ENCODE data around the gene MPDU1.

DNA sequence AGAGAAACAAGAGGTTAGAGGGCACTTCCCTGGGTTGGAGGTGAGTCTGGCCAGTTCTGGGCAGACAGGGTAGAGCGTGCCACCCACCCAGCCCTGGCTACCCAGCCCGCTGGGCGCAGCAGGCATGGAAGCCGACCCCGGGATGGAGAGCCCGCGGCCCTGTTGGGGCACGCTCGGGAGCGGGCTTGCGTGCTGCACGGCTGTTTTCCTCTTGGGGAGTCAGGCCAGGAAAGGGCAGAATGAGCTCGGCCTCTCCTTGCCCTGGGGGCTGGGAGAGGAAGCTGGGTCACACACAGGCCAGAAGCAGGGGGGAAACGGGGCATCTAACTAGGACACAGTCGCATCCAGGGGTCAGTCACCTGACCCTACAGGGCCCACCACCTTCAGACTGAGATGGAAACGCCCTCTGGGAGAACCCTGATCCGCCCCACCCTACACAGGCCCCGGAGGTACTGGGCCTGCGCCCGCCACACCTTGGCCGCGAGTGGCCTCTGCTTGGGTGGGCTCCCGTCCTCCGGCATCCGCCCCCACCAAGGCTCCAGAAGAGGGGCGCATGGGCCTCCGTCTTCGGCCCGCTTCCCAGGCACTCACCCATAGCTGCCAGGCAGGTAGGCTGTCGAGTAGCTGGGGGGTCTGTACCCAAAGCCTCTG is 5.0 kb downstream of the MPDU1 start:
- TF ChIP-seq CBFB (IDR thresholded peaks at IDR 0.05; ENCODE audit: low read depth) (no peak), CEBPB (IDR thresholded peaks at IDR 0.05; ENCODE audit: borderline replicate concordance in 1 of 2, low read depth in 2 of 2, low read length in 2 of 2) (no peak), EP300 (IDR thresholded peaks at IDR 0.05; ENCODE audit: borderline replicate concordance in 1 of 2, control insufficient read depth in 1 of 2, low read depth in 2 of 2, low read length in 2 of 2) (no peak), POLR2A (IDR thresholded peaks at IDR 0.05; ENCODE audit: low read depth, low read length) (no peak; the same call in 1 of the 2 replicates), MXI1 (IDR thresholded peaks at IDR 0.05; ENCODE audit: low read depth, low read length) (no peak)
- TF ChIP-seq, protein P1, sequence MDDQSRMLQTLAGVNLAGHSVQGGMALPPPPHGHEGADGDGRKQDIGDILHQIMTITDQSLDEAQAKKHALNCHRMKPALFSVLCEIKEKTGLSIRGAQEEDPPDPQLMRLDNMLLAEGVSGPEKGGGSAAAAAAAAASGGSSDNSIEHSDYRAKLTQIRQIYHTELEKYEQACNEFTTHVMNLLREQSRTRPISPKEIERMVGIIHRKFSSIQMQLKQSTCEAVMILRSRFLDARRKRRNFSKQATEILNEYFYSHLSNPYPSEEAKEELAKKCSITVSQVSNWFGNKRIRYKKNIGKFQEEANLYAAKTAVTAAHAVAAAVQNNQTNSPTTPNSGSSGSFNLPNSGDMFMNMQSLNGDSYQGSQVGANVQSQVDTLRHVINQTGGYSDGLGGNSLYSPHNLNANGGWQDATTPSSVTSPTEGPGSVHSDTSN (IDR thresholded peaks at IDR 0.05; ENCODE audit: insufficient replicate concordance, low read depth, low read length): no peak
- TF ChIP-seq, protein P2, sequence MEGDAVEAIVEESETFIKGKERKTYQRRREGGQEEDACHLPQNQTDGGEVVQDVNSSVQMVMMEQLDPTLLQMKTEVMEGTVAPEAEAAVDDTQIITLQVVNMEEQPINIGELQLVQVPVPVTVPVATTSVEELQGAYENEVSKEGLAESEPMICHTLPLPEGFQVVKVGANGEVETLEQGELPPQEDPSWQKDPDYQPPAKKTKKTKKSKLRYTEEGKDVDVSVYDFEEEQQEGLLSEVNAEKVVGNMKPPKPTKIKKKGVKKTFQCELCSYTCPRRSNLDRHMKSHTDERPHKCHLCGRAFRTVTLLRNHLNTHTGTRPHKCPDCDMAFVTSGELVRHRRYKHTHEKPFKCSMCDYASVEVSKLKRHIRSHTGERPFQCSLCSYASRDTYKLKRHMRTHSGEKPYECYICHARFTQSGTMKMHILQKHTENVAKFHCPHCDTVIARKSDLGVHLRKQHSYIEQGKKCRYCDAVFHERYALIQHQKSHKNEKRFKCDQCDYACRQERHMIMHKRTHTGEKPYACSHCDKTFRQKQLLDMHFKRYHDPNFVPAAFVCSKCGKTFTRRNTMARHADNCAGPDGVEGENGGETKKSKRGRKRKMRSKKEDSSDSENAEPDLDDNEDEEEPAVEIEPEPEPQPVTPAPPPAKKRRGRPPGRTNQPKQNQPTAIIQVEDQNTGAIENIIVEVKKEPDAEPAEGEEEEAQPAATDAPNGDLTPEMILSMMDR (IDR thresholded peaks at IDR 0.05 in 2 of 3, conservative IDR thresholded peaks at IDR 0.05 in 1 of 3; ENCODE audit: control insufficient read depth in 2 of 3, extremely low read depth in 1 of 3, insufficient read depth in 1 of 3, low read depth in 3 of 3, low read length in 3 of 3): no peak

All from GM12878 (cell line).